Right kidney (tissue), 1 donor: ENCODE measurements around the gene ZNF574.
"Not testable (repeated sequence)": the region's sequence is repeated elsewhere in the genome, so short reads cannot be mapped to it uniquely, and the experiment has no call there.

Experiments used
- DNase-seq: peaks from one replicate; pipeline ENCODE4 v3.0.0-alpha.2; 2016

The ZNF574 gene

DNA sequence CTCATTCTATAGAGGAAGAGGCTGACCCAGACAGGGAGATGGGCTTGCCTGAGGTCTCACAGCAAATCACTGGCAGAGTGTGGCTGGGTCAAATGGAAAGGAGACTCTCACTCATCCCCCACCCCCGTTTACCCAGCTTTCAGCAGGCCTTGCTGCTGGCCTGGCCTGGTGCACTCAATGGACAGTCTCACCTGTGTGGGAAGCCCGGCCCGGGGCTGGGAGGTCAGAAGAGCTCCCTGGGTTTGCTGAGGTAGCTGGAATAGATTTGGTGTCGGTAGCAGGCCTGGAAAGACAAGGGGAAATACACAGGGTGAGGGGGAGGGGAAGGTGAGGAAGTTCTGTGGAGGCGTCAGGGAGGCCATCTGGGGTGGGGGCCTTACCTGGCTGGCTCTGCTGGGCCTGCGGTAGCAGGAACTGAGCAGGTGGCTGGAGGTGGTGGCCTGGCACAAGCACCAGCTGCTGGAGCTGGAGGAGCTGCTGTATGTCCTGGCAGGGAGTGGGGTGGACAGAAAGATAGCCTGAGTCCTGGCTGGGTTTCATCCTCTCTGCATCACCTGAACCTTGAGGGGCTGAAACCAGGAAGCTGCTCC lies 23.5 kb downstream of the ZNF574 start:
- DNase-seq: no peak

DNA sequence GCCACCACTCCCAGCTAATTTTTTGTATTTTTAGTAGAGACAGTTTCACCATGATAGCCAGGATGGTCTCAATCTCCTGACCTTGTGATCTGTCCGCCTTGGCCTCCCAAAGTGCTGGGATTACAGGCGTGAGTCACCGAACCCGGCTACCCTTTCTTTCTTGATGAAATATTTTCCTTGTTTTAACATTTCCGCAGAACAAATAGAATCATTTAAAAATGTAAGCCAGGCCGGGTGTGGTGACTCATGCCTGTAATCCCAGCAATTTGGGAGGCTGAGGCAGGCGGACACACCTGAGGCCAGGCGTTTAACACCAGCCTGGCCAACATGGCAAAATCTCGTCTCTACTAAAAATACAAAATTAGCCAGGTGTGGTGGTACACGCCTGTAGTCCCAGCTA lies 24.3 kb downstream of the ZNF574 start:
- DNase-seq: not testable (repeated sequence)

DNA sequence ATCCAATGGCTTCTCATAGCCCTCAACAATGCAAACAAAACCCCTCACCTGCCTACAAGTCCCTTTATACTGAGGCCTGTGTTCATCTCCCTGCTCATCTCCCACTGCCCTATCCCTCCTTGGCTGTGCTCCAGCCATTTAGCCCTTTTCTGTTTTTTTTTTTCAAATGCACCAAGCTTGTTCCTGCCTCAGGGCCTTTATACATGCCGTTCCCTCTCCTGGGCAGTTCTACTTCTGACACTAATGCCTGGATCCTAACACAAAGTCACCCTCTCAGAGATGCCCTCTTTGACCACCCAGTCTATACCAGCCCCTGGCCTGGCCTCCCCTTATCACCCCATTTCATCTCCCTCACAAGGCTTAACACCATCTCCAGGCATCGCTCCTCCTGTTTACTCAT lies 26.9 kb downstream of the ZNF574 start:
- no peak for DNase-seq

DNA sequence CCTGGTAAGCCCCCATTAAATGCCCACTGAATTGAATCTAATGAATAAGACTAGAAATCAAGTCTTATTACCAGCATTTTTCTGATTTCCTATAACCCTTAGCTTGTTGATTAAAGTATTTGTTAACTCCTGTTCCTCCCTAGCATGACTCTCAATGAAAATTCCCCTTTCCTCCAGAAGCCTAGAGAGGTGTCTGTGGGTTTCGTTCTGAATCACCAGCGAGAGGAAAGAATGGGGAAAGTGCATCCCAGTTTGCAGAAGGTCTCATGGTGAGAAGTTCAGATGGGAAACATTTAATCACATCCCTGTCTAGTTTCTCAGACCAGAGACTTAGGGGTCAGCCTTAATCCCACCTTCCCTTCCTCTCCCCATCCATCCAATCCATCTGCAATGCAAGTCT lies 29.4 kb downstream of the ZNF574 start:
- no peak for DNase-seq

DNA sequence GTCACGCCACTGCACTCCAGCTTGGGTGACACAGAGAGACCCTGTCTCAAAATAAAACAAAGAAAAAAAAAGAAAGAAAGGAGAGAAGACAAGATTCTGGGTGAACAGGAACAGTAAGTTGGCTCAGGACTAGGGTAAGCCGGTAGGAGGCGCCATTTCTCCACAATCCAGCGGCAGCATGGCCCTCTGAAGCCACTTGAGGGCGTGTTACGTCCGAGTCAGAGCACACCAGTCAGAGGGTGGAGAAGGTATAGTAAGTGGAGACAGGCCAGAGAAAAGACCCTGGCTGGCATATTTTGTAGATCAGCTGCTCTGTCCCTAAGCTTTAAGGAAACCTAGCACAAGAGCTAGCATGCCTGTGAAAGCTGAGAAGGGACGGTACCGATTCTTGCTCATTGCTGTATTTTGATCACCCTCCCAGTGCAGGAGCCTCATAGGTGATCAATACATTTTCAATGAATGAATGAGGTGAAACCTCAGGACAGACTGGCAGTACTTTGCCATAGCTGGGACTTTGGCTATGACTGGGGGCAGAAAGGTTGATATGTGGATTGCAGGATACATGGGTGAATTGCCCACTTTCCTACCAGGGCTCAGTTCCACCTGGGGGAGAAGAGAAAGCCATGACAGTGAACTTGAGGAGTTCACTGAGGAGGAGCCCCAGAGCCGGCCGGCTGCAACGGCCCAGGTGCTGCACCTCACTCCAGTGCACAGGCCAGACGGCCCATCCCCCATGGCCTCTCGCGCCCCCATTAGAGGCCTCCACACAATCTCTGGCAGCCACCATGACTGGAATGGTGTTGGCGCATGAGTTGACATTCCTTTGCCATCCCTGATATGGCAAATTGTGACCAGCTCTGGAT lies 32.8 kb downstream of the ZNF574 start:
- peak; percentile 30 for DNase-seq

DNA sequence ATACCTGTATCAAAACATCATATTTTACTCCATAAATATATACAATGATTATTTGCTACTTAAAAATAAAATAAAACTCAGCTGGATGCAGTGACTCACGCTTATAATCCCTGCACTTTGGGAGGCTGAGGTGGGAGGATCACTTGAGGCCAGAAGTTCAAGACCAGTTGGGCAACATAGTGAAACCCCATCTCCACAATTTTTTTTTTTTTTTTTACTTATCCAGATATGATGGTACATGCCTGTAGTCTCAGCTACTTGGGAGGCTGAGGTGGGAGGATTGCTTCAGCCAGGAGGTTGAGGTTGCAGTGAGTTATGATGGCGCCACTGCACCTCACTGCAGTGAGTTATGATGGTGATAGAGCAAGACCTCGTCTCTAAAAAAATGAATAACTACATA lies 33.9 kb downstream of the ZNF574 start:
- DNase-seq: no peak

DNA sequence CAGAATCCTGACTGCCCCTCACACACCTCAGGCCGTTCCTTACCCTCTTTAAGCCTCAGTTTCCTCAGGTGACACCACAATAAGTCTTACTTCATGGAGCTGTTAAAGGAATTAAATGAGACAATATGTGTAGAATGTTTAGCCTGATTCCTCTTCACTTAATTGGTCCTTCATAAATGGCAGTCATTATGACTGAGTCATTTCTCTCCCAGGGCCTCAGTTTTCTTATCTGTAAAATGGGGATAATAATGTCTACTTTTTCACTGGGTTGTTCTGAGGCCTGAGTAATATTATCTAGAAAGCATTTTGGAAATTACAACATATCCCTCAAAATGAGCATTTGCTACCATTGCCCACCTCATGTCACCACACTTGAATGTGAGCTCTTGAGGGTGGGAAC lies 34.7 kb downstream of the ZNF574 start:
- DNase-seq: no peak

DNA sequence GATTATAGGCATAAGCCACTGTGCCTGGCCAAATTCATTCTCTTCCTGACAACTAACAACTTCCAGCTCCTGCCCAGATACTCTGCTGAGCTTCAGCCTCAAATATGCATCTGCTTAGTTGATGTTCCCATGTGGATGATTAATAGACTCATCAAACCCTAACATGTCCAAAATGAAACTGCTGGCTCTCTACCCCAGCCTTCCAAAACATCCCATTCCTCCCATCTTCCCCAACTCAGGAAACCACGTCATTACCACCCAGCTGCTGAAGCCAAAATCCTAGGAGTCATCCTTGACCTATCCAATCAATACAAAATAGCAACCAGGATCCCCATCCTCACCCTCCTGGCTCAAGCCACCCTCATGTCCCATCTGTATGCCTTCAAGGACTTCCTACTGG lies 35.4 kb downstream of the ZNF574 start:
- DNase-seq: no peak

DNA sequence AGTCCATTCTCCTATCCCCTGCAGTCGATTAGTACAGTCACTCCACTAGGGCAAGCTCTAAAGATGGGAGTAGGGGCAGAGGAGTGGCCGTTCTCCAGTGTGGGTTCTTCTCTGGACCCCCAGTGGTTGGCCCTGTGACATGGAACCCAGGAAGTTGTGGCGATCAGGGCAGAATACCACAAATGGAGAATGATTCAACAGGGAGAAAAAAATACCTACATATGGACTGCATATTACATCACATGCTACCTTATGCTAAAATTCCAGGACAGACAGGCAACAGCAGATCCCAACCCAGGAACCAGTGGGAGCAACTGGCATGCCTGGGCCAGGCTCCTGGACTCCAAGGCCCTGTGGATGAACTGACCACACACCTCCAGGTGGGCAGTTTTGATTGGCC lies 35.8 kb downstream of the ZNF574 start:
- no peak for DNase-seq

DNA sequence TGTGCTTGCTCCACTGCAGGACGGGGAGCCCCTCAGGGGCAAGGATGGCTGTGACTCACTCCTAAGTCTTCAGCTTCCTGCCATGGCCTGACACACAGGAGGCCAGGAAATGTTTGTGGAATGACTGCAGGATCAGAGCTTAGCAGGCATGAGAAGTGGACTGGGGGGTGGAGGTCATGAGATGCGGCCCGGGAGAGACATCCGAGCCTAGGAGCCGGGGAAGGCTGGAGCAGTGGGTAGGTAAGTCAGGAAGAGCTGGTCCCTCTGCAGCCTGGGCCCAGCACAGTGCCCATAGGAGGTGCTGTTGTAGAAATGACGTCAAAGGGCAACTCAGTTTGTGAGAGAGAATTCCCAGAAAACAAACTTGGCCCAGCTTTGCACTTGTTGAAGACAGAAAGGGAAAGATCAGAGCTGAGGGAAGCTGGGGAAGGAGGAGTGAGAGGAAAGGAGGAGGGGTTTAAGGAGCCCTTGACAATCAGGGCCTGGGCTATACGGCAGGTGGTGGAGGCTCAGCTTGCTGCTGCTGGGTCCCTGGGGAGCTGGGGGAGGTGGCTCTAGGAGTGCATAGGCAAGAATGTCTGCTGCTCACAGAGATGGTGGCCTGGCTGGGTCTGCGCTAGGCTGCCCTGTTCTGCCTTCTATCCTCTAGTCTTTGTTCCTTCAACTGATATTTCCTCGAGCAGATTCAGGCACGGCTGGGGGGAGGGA lies 37.8 kb downstream of the ZNF574 start:
- DNase-seq: no peak

DNA sequence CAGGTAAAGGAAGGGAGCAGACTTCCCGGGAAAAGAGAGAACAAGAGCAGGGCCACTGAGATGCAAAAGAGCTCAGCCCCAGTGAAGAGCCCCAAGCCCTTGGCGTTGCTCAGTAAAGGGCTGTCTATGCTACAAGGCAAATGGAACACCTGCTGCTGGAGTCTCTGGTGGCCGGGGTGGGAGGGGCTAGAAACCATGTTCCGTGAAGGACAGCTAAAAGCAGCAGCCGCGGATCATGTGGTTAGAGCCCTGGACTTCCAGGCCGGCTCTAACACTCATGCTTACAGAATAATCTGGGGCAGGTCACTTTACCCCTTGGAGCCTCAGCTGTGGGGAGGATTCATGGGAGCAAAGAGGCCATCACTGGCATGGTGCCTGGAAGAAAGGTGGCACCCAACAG lies 38.4 kb downstream of the ZNF574 start:
- no peak for DNase-seq

DNA sequence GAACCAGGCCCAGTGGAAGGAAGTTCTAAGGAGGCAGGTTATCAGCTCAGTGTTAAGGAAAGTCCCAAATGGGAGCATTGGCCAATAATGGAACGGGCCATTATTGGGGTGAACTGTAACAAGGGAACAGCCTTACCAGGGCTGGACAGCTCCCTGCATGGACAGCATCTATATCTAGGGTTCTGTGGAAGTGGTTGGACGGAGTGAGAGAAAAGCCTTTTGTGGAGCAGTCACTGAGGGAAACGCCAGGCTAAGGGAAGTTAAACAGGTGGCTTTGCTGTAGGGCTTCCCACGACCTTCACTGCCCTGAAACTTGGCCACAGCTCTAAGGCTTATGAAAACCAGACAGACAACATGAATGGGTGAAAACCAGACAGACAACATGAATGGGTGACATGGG lies 39.3 kb downstream of the ZNF574 start:
- DNase-seq: no peak

DNA sequence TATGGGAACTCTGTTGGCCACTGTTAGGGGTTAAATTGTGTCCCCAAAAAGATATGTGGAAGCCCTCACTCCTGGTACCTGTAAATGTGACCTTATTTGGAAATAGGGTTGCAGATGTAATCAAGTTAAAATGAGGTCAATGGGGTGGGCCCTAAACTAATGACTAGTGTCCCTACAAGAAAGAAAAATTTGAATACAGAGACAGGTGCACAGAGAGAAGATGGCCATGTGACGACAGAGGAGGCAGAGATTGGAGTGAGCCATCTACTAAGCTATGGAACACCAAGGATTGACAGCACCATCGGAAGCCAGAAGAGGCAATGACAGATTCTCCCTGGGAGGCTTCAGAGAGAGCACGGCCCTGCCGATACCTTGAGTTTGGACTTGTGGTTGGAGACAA lies 39.7 kb downstream of the ZNF574 start:
- DNase-seq: no peak

DNA sequence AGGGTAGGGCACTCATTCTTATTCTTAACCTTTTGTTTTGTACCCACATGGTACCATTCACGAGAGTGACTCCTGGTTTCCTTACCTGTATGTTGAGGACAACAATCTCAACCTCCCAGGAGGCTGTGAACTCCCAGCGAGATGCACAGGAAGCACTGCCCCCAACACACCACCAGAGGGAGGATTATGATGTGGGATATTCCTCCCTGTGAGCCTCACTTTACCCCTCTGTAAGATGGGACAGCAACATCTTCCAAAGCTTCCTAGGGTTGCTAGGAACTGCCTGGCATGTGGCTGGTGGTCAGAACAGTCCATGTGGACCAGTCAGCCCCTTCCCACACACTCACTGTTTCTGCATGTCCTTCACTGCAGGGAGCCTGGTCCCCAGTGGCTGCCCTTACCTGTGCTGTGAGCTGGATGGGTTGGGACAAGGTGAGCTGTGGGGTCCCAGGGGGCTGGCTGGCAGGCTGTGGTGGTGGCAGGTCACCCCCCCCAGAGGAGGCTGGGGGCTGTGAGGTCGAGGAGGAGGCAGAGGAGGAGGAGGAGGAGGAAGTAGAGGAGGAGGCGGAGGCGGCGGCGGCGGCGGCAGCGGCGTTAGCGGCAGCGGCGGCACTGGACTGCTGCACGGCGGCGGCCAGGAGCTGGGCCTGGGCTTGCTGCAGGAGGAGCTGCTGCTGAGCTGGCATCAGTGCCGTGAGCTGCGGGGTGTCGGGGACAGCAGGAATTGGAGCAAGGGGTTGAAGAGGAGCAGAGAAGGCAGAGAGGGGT lies 40.5 kb downstream of the ZNF574 start:
- DNase-seq: no peak

DNA sequence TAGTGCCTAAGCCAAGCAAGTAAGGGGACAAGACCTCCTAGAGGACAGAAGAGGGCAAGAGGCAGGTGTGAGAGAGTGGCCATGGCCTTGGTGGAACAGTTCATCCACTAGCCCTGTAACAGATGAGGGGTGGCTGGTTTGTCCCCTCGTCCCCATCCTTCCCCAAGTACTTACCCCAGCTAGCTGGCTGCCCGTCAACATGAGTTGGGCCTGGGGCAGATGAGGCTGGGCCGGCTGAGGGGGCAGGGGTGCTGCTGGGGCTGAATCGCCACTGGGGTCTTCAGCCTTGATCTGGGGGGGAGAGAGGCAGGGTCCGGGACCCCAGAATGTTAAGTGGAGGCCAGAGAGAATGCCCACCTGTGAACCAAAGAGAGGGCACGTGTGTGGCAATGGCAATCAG lies 41.1 kb downstream of the ZNF574 start:
- DNase-seq: no peak

DNA sequence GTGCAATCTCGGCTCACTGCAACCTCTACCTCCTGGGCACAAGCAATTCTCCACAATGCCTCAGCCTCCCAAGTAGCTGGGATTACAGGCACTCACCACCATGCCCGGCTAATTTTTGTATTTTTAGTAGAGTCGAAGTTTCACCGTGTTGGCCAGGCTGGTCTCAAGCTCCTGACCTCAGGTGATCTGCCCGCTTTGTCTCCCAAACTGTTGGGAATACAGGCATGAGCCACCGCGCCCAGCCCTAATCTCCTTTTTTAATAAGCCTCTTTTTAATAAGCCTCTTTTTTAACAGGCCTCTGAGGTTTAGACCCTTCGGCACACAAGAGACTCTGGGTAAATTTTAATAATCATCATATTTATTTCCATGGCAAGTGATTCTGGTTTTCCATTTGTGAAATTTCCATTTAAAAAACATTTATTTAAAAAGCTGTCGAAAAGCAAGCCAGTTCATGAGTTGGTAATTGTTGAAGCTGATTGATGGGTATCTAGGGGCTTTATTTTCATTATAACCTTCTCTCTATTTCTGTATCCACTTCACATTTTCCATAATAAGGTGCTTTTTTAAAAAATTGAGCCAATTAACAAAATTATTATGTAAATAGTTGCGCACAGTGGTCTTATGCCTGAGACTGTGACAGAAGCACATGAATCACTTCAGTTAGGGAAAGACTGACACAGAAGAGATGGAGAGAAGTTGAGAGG lies 44.5 kb downstream of the ZNF574 start:
- DNase-seq: no peak

DNA sequence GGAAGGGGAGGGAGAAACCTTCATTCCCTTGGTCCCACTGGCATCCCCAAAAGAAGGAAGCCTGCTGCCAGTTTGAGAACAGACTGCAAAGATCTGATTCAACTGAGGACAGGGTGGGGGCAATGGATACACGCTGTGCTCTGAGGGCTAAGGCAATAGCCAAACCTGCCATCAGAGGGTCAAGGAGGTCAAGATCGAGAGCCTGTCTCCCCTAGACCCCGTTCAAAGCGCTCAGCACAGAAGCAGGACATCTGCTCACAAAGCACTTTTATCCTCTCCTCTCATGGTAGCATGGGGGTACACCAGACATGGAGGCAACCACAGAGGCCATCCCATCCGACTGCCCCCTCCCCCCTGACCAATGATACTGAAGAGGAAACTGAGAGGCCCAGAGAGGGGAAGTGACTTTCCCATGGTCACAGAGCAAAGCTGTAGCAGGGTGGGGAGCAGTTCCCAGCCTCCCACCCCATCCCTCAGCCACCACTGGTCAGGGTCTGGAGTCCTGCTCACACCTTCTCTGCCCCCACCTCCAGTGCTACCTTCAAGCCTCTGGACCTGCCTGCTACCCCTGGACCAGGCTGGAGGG lies 45.2 kb downstream of the ZNF574 start:
- DNase-seq: no peak

DNA sequence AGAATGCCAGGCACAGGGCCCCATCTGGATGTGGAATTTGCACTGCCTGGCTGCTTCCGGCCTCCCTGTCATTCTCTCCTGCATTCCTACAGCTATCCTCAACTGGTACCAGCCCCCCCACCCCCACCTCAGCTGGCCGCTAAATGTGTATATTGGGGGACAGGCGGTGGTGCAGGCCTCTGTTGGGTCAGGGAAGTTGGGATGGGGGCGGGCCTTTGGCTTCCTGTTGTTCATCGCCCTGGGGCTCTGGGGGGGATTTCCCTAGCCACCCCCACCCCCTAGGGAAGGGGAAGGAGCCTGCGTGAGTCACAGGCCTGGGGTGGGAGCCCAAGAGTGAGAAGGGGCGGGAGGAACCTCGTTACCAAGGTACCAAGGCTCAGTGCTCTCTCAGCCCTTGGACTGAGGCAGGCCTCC lies 45.7 kb downstream of the ZNF574 start:
- no peak for DNase-seq

DNA sequence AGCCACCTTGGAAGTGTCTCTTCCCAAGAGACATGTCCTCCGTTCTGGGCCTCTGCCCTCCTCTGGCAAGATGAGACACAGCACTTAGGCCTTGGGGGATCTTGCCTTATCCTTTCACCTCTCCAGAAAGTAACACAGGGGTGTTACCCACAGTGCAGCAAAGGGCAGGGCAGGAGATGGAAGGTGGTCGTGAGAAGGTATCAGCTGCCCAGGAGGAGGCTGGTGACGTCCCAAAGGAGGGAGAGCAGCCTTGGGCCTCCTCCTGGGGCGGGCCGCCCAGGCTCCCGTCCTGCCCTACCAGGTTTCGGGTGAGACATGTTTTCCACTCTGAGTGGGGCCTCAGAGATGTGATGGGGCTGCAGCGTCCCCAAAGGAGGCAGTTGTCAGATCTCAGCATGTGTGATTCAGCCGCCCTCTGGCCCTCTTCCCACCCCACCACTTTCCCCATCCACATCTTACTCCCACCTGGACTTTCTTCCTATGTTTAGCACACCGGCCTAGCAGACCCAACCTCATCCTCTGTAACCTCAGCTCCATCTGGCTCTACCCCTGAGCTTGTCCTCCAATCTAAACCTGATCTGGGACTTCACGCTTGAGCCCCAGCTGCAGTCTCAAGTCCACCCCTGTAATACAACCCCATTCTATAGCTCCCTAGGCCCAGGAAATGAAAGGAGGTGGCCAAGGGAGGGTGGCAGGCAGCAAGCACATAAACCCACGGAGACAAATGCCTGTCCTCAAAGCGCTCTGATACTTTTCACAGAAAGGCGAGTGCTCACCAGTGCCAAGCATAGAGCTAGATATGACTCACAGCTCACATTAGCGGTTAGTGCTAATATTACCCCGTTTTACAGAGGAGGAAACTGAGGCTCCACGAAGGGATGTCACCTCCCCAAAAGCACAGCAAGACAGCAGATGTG lies 47.0 kb downstream of the ZNF574 start:
- no peak for DNase-seq

DNA sequence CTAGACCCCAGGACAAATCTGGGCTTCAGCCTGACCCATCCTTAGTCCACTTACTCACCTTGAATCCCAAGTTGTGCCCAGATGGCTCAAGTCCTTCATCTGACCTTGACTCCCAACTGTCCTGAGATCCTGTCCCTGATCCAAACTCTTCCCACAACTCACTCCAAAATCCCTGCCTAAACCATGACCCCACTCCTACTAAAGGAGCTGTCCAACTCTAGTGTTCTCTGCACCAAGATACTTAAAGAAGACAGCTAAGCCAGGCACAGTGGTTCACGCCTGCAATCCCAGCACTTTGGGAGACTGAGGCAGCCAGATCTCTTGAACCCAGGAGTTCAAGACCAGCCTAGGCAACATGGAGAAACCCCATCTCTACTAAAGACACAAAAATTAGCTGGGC lies 47.8 kb downstream of the ZNF574 start:
- no peak for DNase-seq
